OCI-LY7 (cell line): ENCODE data around the gene XRN1.
"Not testable (repeated sequence)": the region's sequence is repeated elsewhere in the genome, so short reads cannot be mapped to it uniquely, and the experiment has no call there.

Experiments used
- CTCF ChIP-seq: fragments of 200-600 bp; sonication (generic); conservative IDR thresholded peaks from 2 replicates; pipeline ENCODE4 v1.5.1; 2014; ENCODE audit warnings: mild to moderate bottlenecking, antibody characterized with exemption, low read length, moderate library complexity, mixed read lengths
- EZH2phosphoT487 ChIP-seq: fragments of 200-600 bp; sonication (generic); IDR thresholded peaks from 2 replicates; pipeline ENCODE4 v1.6.1; 2018; ENCODE audit warnings: low read depth, borderline replicate concordance, mild to moderate bottlenecking, mixed run types, antibody characterized with exemption, low read length, moderate library complexity, mixed read lengths

- TF ChIP-seq CTCF, EZH2phosphoT487: not testable (repeated sequence)
Observed at GRCh38 chr3:142324275-142324953, 123.4 kb downstream of the XRN1 start.
